HG03135 (cell line): ENCODE results near the gene EIF2AK3.
A peak's percentile ranks its signal among the peaks of the same experiment; 100 is the strongest.
"Not testable (repeated sequence)": the region's sequence is repeated elsewhere in the genome, so short reads cannot be mapped to it uniquely, and the experiment has no call there.

Source experiments
- ATAC-seq: cut with Tn5 transposase; IDR thresholded peaks from one replicate; pipeline ENCODE4 v1.9.1; 2021; ENCODE audit warnings: mild to moderate bottlenecking, moderate library complexity; ENCODE audit not compliant: unreplicated experiment

EIF2AK3 gene

GRCh38 chr2:88599527-88599926 is 27.7 kb downstream of the EIF2AK3 start:
- no peak for ATAC-seq

- ATAC-seq = no peak
Measured at GRCh38 chr2:88597168-88597567, 30.1 kb downstream of the EIF2AK3 start.

GRCh38 chr2:88596141-88596830 is 31.0 kb downstream of the EIF2AK3 start:
- no peak for ATAC-seq

- ATAC-seq = no peak
Measured at GRCh38 chr2:88591698-88592097, 35.6 kb downstream of the EIF2AK3 start.

GRCh38 chr2:88590998-88591613 is 36.2 kb downstream of the EIF2AK3 start:
- peak; percentile 70 for ATAC-seq

- no peak for ATAC-seq
Measured at GRCh38 chr2:88585969-88586368, 41.3 kb downstream of the EIF2AK3 start.

GRCh38 chr2:88582030-88582429 is 45.2 kb downstream of the EIF2AK3 start:
- ATAC-seq = no peak

- no peak for ATAC-seq
Measured at GRCh38 chr2:88580088-88580487, 47.2 kb downstream of the EIF2AK3 start.

- no peak for ATAC-seq
Measured at GRCh38 chr2:88575630-88576029, 51.6 kb downstream of the EIF2AK3 start.

GRCh38 chr2:88575051-88575450 is 52.2 kb downstream of the EIF2AK3 start:
- no peak for ATAC-seq

- ATAC-seq = no peak
Measured at GRCh38 chr2:88574445-88574844, 52.8 kb downstream of the EIF2AK3 start.

GRCh38 chr2:88568179-88568578 is 59.1 kb downstream of the EIF2AK3 start:
- ATAC-seq = no peak

GRCh38 chr2:88564402-88564801 is 62.9 kb downstream of the EIF2AK3 start:
- ATAC-seq = no peak

- ATAC-seq = no peak
Measured at GRCh38 chr2:88563129-88563528, 64.1 kb downstream of the EIF2AK3 start.

GRCh38 chr2:88561646-88562388 is 65.4 kb downstream of the EIF2AK3 start:
- peak; percentile 70 for ATAC-seq

- ATAC-seq = no peak
Measured at GRCh38 chr2:88560619-88561307, 66.5 kb downstream of the EIF2AK3 start.

- no peak for ATAC-seq
Measured at GRCh38 chr2:88557290-88557689, 70.0 kb downstream of the EIF2AK3 start.

GRCh38 chr2:88556026-88556425 is 71.2 kb downstream of the EIF2AK3 start:
- ATAC-seq = no peak

GRCh38 chr2:88554189-88554588 is 73.1 kb downstream of the EIF2AK3 start:
- no peak for ATAC-seq

- no peak for ATAC-seq
Measured at GRCh38 chr2:88549616-88550292, 77.5 kb downstream of the EIF2AK3 start.

- ATAC-seq = not testable (repeated sequence)
Measured at GRCh38 chr2:88546291-88546690, 81.0 kb downstream of the EIF2AK3 start.
